ENCODE results near the gene KHNYN.

DNA sequence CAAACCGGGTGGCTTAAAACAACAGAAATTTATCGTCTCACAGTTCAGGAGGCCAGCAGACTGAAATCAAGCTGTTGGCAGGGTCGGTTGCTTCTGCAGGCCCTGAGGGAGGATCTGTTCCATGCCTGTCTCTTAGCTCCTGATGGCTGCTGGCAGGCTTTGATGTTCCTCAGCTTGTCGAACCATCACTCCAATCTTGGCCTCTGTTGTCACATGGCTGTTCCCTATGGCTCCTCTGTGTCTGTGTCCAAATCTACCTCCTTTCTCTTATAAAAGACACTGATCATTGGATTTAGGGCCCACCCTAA is 47.7 kb upstream of the KHNYN start:
- TF ChIP-seq CTCF (conservative IDR thresholded peaks at IDR 0.05; ENCODE audit: low read length): no peak
- TF ChIP-seq EZH2phosphoT487 (IDR thresholded peaks at IDR 0.05; ENCODE audit: borderline replicate concordance, low read depth, low read length): no peak
